ENCODE measurements around the gene SLC15A1. TPM values are rescaled to one million over a fixed set of nuclear protein-coding genes. Genes with fewer than 3 reads are reported as not detected.

The SLC15A1 gene
- polyA plus RNA-seq, 1 donor from 2014 or later = not detected

DNA sequence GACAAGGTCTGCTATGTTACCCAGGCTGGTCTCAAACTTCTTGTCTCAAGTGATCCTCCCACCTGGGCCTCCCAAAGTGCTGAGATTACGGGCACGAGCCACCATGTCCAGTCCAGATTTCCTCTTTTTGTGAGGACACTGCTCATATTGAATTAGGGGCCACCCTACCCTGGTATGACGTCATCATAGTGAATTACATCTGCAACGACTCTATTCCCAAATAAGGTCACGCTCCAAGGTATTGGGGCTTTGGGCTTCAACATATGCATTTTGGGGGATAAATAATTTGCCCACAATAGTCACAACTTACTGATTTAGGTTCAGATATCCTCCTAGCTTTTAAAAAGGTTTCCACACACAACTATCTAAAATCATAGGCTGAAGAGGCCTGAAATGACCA lies 9.5 kb downstream of the SLC15A1 start:
- H3K9me2 ChIP-seq (ENCODE audit: insufficient read depth, low read length) = no peaks in the 10 kb centered on the region
- H3K27ac ChIP-seq (ENCODE audit: low read length) = no peak overlapping the region
- no peaks in the 10 kb centered on the region for H3K36me3 ChIP-seq (ENCODE audit: insufficient read depth, low read length)
- no peak for TF ChIP-seq SMC3 (conservative IDR thresholded peaks at IDR 0.05; ENCODE audit: poor library complexity)
- no peak for TF ChIP-seq TAF1 (IDR thresholded peaks at IDR 0.05; ENCODE audit: low read depth)
- no peak for TF ChIP-seq EZH2 (IDR thresholded peaks at IDR 0.05; ENCODE audit: borderline replicate concordance, insufficient read depth, low read length, poor library complexity, severe bottlenecking)
- H3F3A ChIP-seq (ENCODE audit: insufficient read depth, low read length, poor library complexity, severe bottlenecking) = no peaks in the 10 kb centered on the region
- no peak overlapping the region for H3K4me2 ChIP-seq (ENCODE audit: low read length)
- H4K20me1 ChIP-seq (ENCODE audit: insufficient read depth) = no peaks in the 10 kb centered on the region
- no peak overlapping the region for H2AFZ ChIP-seq (ENCODE audit: low read depth, low read length)
- no peaks in the 10 kb centered on the region for H3K79me2 ChIP-seq (replicated peaks; ENCODE audit: insufficient read depth, low read length)
- no peak overlapping the region for H3K4me3 ChIP-seq (ENCODE audit: low read length)
- no peaks in the 10 kb centered on the region for H3K9me3 ChIP-seq (ENCODE audit: low read length)
- no peaks in the 10 kb centered on the region for H3K27me3 ChIP-seq (ENCODE audit: insufficient read depth, low read depth, low read length)
- no peak overlapping the region for H3K9ac ChIP-seq (ENCODE audit: low read length)

DNA sequence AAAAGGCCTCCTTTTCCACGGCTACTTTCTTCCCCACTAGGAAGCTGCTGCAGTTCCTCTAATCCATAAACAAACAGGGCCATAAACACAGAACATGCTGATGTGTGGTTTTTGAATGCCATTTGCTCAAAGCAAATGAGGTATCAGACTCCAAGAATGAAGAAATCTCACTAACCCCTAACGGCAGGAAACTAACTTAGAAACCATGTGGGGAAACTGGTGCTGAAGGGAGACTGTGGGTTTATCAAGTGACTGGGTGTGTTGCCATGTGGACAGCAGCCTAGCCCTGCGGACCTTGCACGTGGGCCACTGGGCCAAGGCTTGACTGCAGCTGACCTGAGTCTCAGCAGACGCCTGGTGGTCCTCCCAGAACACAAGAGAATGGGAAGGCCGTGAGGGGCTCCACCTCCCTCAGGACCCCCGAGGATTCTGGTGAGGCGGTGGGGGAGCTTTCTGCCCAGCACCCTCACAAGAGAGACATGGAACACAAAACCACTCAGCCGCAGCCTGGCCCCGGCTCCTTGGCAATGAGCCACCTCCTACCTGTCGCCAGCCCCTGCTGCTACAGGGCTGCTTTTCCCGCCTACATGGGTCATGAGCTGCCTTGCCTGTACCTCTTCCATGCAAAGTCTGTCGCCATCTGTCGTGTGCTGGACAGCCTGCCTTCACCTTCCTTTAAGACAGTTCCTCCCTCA lies 10.6 kb downstream of the SLC15A1 start:
- Histone ChIP-seq H3K36me3 (ENCODE audit: insufficient read depth, low read length) (no peaks in the 10 kb centered on the region), H3K27me3 (ENCODE audit: insufficient read depth, low read depth, low read length) (no peaks in the 10 kb centered on the region), H3K9me3 (ENCODE audit: low read length) (no peaks in the 10 kb centered on the region), H3K27ac (ENCODE audit: low read length) (no peak overlapping the region), H4K20me1 (ENCODE audit: insufficient read depth) (no peaks in the 10 kb centered on the region), H3K9me2 (ENCODE audit: insufficient read depth, low read length) (no peaks in the 10 kb centered on the region), H3K79me2 (replicated peaks; ENCODE audit: insufficient read depth, low read length) (no peaks in the 10 kb centered on the region), H2AFZ (ENCODE audit: low read depth, low read length) (no peak overlapping the region), H3K4me3 (ENCODE audit: low read length) (no peak overlapping the region), H3K4me2 (ENCODE audit: low read length) (no peak overlapping the region), H3F3A (ENCODE audit: insufficient read depth, low read length, poor library complexity, severe bottlenecking) (no peaks in the 10 kb centered on the region), H3K9ac (ENCODE audit: low read length) (no peak overlapping the region)
- TF ChIP-seq TAF1 (IDR thresholded peaks at IDR 0.05; ENCODE audit: low read depth) (no peak), POLR2AphosphoS5 (IDR thresholded peaks at IDR 0.05) (no peak), RAD21 (conservative IDR thresholded peaks at IDR 0.05) (no peak), EP300 (conservative IDR thresholded peaks at IDR 0.05; ENCODE audit: poor library complexity, severe bottlenecking) (no peak)
- TF ChIP-seq, protein P1, sequence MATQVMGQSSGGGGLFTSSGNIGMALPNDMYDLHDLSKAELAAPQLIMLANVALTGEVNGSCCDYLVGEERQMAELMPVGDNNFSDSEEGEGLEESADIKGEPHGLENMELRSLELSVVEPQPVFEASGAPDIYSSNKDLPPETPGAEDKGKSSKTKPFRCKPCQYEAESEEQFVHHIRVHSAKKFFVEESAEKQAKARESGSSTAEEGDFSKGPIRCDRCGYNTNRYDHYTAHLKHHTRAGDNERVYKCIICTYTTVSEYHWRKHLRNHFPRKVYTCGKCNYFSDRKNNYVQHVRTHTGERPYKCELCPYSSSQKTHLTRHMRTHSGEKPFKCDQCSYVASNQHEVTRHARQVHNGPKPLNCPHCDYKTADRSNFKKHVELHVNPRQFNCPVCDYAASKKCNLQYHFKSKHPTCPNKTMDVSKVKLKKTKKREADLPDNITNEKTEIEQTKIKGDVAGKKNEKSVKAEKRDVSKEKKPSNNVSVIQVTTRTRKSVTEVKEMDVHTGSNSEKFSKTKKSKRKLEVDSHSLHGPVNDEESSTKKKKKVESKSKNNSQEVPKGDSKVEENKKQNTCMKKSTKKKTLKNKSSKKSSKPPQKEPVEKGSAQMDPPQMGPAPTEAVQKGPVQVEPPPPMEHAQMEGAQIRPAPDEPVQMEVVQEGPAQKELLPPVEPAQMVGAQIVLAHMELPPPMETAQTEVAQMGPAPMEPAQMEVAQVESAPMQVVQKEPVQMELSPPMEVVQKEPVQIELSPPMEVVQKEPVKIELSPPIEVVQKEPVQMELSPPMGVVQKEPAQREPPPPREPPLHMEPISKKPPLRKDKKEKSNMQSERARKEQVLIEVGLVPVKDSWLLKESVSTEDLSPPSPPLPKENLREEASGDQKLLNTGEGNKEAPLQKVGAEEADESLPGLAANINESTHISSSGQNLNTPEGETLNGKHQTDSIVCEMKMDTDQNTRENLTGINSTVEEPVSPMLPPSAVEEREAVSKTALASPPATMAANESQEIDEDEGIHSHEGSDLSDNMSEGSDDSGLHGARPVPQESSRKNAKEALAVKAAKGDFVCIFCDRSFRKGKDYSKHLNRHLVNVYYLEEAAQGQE (IDR thresholded peaks at IDR 0.05; ENCODE audit: borderline replicate concordance) = no peak

DNA sequence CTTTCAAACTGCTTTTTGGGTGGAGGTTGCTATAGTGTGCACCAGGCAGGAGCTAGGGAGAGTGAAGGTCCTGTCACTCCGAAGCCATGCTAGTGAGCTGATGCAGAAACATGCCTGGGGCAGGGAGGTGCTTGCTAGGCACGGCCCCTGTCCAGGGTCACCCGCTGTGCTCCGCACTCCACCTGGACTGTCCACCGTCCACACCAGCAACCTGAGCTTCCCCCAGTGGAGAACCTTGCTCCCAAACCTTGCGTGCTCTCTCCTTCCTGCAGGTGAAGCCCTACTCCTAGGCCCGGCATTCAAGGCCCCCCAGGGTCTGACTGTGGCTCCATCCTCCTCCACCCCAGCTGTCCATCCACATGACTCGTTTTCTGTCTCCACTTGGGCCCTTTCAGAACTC lies 12.3 kb downstream of the SLC15A1 start:
- no peaks in the 10 kb centered on the region for H4K20me1 ChIP-seq (ENCODE audit: insufficient read depth)

More for the DNA sequence above, 12.3 kb downstream of the SLC15A1 start:
- Histone ChIP-seq H3K4me3 (ENCODE audit: low read length) (no peak overlapping the region), H3K9ac (ENCODE audit: low read length) (no peak overlapping the region), H3K79me2 (replicated peaks; ENCODE audit: insufficient read depth, low read length) (no peaks in the 10 kb centered on the region), H3K27ac (ENCODE audit: low read length) (no peak overlapping the region), H3K9me3 (ENCODE audit: low read length) (no peaks in the 10 kb centered on the region), H2AFZ (ENCODE audit: low read depth, low read length) (no peak overlapping the region), H3K27me3 (ENCODE audit: insufficient read depth, low read depth, low read length) (no peaks in the 10 kb centered on the region), H3K36me3 (ENCODE audit: insufficient read depth, low read length) (no peaks in the 10 kb centered on the region), H3K4me2 (ENCODE audit: low read length) (no peak overlapping the region), H3F3A (ENCODE audit: insufficient read depth, low read length, poor library complexity, severe bottlenecking) (no peaks in the 10 kb centered on the region), H3K9me2 (ENCODE audit: insufficient read depth, low read length) (no peaks in the 10 kb centered on the region)
- no peak for TF ChIP-seq EP300 (conservative IDR thresholded peaks at IDR 0.05; ENCODE audit: poor library complexity, severe bottlenecking)
- no peak for TF ChIP-seq RAD21 (conservative IDR thresholded peaks at IDR 0.05)
- TF ChIP-seq, protein P2, sequence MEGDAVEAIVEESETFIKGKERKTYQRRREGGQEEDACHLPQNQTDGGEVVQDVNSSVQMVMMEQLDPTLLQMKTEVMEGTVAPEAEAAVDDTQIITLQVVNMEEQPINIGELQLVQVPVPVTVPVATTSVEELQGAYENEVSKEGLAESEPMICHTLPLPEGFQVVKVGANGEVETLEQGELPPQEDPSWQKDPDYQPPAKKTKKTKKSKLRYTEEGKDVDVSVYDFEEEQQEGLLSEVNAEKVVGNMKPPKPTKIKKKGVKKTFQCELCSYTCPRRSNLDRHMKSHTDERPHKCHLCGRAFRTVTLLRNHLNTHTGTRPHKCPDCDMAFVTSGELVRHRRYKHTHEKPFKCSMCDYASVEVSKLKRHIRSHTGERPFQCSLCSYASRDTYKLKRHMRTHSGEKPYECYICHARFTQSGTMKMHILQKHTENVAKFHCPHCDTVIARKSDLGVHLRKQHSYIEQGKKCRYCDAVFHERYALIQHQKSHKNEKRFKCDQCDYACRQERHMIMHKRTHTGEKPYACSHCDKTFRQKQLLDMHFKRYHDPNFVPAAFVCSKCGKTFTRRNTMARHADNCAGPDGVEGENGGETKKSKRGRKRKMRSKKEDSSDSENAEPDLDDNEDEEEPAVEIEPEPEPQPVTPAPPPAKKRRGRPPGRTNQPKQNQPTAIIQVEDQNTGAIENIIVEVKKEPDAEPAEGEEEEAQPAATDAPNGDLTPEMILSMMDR (IDR thresholded peaks at IDR 0.05; ENCODE audit: poor library complexity, severe bottlenecking) = no peak
- no peak for TF ChIP-seq TAF1 (IDR thresholded peaks at IDR 0.05; ENCODE audit: low read depth)
- no peak for TF ChIP-seq SMC3 (conservative IDR thresholded peaks at IDR 0.05; ENCODE audit: poor library complexity)
- no peak for TF ChIP-seq EZH2 (IDR thresholded peaks at IDR 0.05; ENCODE audit: borderline replicate concordance, insufficient read depth, low read length, poor library complexity, severe bottlenecking)
- TF ChIP-seq, protein P1 (IDR thresholded peaks at IDR 0.05; ENCODE audit: borderline replicate concordance) = no peak
- TF ChIP-seq MXI1 (conservative IDR thresholded peaks at IDR 0.05; ENCODE audit: poor library complexity, severe bottlenecking) = no peak
- TF ChIP-seq POLR2AphosphoS5 (IDR thresholded peaks at IDR 0.05) = no peak

Measured in neural cell (in vitro differentiated cells).